K562 (cell line): ENCODE results near the gene RSPH3. TPM values are rescaled to one million over a fixed set of nuclear protein-coding genes. Genes with fewer than 3 reads are reported as not detected.
A peak's percentile ranks its signal among the peaks of the same experiment; 100 is the strongest.
"Not testable (repeated sequence)": the region's sequence is repeated elsewhere in the genome, so short reads cannot be mapped to it uniquely, and the experiment has no call there.

Experiments used
- ATAC-seq: fragments of 200-7000 bp; cut with Tn5 transposase; 3 replicates; pipeline ENCODE4 v1.9.1; 2020; ENCODE audit warnings: moderate library complexity
- BruUV-seq: library from RNA; stranded (reverse); fragments of 400-500 nt; replicated peaks from 2 replicates; lab custom pipeline; 2021; lab: Mats Ljungman, UMichigan
- CTCF ChIA-PET: fragments of 300-600 bp; formaldehyde crosslinking; extraction: SDS; loops from one replicate; lab custom pipeline; 2021; ENCODE audit warnings: low intra/inter-chr PET ratio; lab: Yijun Ruan, JAX
- POLR2A ChIA-PET: fragments of 300-600, 350-650 bp; sonication (Branson Sonifier 250); formaldehyde crosslinking; extraction: SDS; loops from one replicate; lab custom pipeline; 2021; ENCODE audit warnings: antibody characterized with exemption, inconsistent platforms; lab: Yijun Ruan, JAX
- DNase-seq, 4 experiments: peaks; one replicate each; pipeline versions ENCODE4 v3.0.0 to v3.0.0-alpha.2; 2011 to 2018; ENCODE audit warnings: low spot score in 3 of 4, mixed read lengths in 3 of 4; ENCODE audit errors: extremely low read depth in 1 of 4
- FAIRE-seq: peaks from 2 replicates; lab custom pipeline; 2011; peaks lifted over from hg19 to GRCh38; lab: Jason Lieb, UNC
- H2AFZ ChIP-seq: 2 replicates; pipeline ENCODE4 v1.6.0; 2011; ENCODE audit warnings: low read depth, low read length, control low read depth, inconsistent platforms
- H3K27ac ChIP-seq: fragments of 200-600 bp; 3 replicates; pipeline ENCODE4 v1.8.0; 2011; ENCODE audit warnings: low read depth, mild to moderate bottlenecking, control low read depth, inconsistent platforms, low read length, moderate library complexity, mixed read lengths; ENCODE audit errors: extremely low read depth
- H3K27me3 ChIP-seq, 2 experiments: fragments of 300-600 bp in 1 of 2; 2 replicates in 1 of 2; 3 replicates in 1 of 2; pipeline versions ENCODE4 v1.6.0 to v1.8.0; 2011; ENCODE audit warnings: inconsistent platforms in 2 of 2, low read length in 2 of 2, mild to moderate bottlenecking in 1 of 2, mixed read lengths in 1 of 2, moderate library complexity in 1 of 2; ENCODE audit not compliant: control insufficient read depth in 2 of 2, insufficient read depth in 2 of 2
- H3K36me3 ChIP-seq: fragments of 300-600 bp; 3 replicates; pipeline ENCODE4 v1.8.0; 2011; ENCODE audit warnings: mild to moderate bottlenecking, low read length, inconsistent platforms; ENCODE audit not compliant: control insufficient read depth, insufficient read depth
- H3K4me1 ChIP-seq, 2 experiments: fragments of 200-600 bp in 1 of 2; replicated peaks in 1 of 2; 2 replicates in 1 of 2; 3 replicates in 1 of 2; pipeline versions ENCODE4 v1.5.1 to v1.8.0; 2011; ENCODE audit warnings: inconsistent platforms in 2 of 2, low read length in 2 of 2, mild to moderate bottlenecking in 1 of 2, mixed read lengths in 1 of 2, moderate library complexity in 1 of 2; ENCODE audit not compliant: control insufficient read depth in 2 of 2, insufficient read depth in 2 of 2
- H3K4me2 ChIP-seq: 2 replicates; pipeline ENCODE4 v1.6.1; 2011; ENCODE audit warnings: low read length, control low read depth, inconsistent platforms, mixed read lengths; ENCODE audit not compliant: insufficient read depth
- H3K4me3 ChIP-seq: fragments of 200-600 bp; sonication (generic), shearing (Covaris generic); 2 replicates; pipeline ENCODE4 v1.5.1; 2016; ENCODE audit warnings: control low read depth, inconsistent platforms
- H3K79me2 ChIP-seq: fragments of 200-600 bp; 3 replicates; pipeline ENCODE4 v1.8.0; 2011; ENCODE audit warnings: low read length, inconsistent platforms; ENCODE audit not compliant: control insufficient read depth, insufficient read depth
- H3K9ac ChIP-seq, 2 experiments: 2 replicates each; pipeline versions ENCODE4 v1.6.0 to v1.6.1; 2011; ENCODE audit warnings: low read depth in 2 of 2, low read length in 2 of 2, control low read depth in 1 of 2, inconsistent platforms in 1 of 2, mild to moderate bottlenecking in 1 of 2, mixed read lengths in 1 of 2; ENCODE audit not compliant: insufficient read depth in 1 of 2
- H3K9me1 ChIP-seq: one replicate; pipeline ENCODE4 v1.6.0; 2011; ENCODE audit warnings: inconsistent platforms, mild to moderate bottlenecking, low read length, moderate library complexity; ENCODE audit not compliant: control insufficient read depth, insufficient read depth
- H3K9me3 ChIP-seq: replicated peaks from 2 replicates; pipeline ENCODE4 v1.5.1; 2011; ENCODE audit warnings: low read depth, low read length, inconsistent platforms; ENCODE audit not compliant: control insufficient read depth, insufficient read depth
- H4K20me1 ChIP-seq: replicated peaks from 2 replicates; pipeline ENCODE4 v1.6.1; 2011; ENCODE audit warnings: low read length, inconsistent platforms, mixed read lengths; ENCODE audit not compliant: control insufficient read depth, insufficient read depth
- WGBS: fragments of 100-300 bp; shearing (Covaris generic); methylation state at CpG from one replicate; pipeline ENCODE4 v1.1.6; 2016; ENCODE audit warnings: low coverage, mixed read lengths; ENCODE audit not compliant: insufficient coverage; ENCODE audit errors: missing lambda C conversion rate; 5-methylcytosine and 5-hydroxymethylcytosine counted together
- in situ Hi-C: fragments of 300-500 bp; cut with MboI; formaldehyde crosslinking; loops from 4 replicates; pipeline ENCODE4 v1.15.0; 2018; ENCODE audit warnings: inconsistent platforms, mixed read lengths
- intact Hi-C: fragments of 100-400 bp; cut with micrococcal nuclease; formaldehyde crosslinking; loops from 2 replicates; pipeline ENCODE4 v1.14.2; 2022
- polyA plus RNA-seq, 8 experiments: library from polyadenylated mRNA; depleted of rRNA in 4 of 8; stranded (reverse) in 5 of 8; unstranded in 3 of 8; fragments of >200 nt; fragmentation: Nextera tagmentation in 2 of 8; fragmentation: Illumina TruSeq in 1 of 8; extraction: Ambion mirVana in 2 of 8; extraction: Trizol in 1 of 8; gene quantifications; 2 replicates each; pipeline versions ENCODE4 v1.2.1 to v1.2.3, GENCODE V29; 2011 to 2014; ENCODE audit warnings: inconsistent platforms in 1 of 8, missing spikeins in 1 of 8
- total RNA-seq, 7 experiments: library from RNA; depleted of rRNA in 6 of 7; stranded (reverse); fragments of >200 nt in 6 of 7; fragmentation: Illumina TruSeq in 2 of 7; extraction: Trizol in 2 of 7; gene quantifications; 2 replicates each; pipeline versions ENCODE4 v1.2.1 to v1.2.3, GENCODE V29; 2011 to 2021; ENCODE audit warnings: low replicate concordance in 1 of 7
- TF ChIP-seq, protein P1 (sequence below), 2 experiments: fragments of 450-650 bp in 1 of 2; sonication (generic) in 1 of 2; formaldehyde crosslinking in 1 of 2; IDR thresholded peaks in 1 of 2; conservative IDR thresholded peaks in 1 of 2; 2 replicates each; pipeline versions ENCODE4 v1.6.1 to v1.8.1; 2016 to 2023; ENCODE audit warnings: mild to moderate bottlenecking in 2 of 2, moderate library complexity in 2 of 2, inconsistent platforms in 1 of 2, missing genetic modification reagents in 1 of 2
- TF ChIP-seq, protein P2 (sequence below): IDR thresholded peaks from 2 replicates; pipeline ENCODE4 v1.6.1; 2016; ENCODE audit warnings: missing genetic modification characterization, missing compliant biosample characterization

Gene RSPH3
- total and polyA plus RNA-seq, 9 of the 15 experiments (the other 6 are each of a cell fraction or from before 2014, with no cell fraction given): 0.52 to 2.9 (median 1.5) TPM

DNA sequence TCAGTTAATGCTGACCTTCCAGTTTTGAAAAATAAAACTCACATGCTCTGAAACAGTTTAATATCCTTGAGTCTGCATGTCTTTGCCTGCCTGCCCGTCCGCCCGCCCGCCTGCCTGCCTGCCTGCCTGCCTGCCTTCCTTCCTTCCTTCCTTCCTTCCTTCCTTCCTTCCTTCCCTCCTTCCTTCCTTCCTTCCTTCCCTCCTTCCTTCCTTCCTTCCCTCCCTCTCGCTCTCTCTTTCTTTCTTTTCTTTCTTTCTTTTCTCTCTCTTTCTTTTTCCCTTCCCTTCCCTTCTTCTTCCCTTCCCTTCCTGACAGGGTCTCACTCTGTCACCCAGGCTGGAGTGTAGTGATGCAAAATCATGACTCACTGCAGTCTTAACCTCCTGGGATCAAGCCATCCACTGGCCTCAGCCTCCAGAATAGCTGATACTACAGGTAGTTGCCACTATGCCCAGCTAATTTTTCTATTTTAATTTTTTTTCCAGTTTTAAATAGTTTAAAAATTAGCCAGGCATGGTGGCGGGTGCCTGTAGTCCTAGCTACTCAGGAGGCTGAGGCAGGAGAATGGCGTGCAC is 10.1 kb upstream of the RSPH3 start:
- H3K9me1 ChIP-seq, H3K9ac ChIP-seq, H3K4me2 ChIP-seq, H2AFZ ChIP-seq, intact Hi-C loops, H4K20me1 ChIP-seq, H3K4me3 ChIP-seq, FAIRE-seq, H3K36me3 ChIP-seq, H3K27ac ChIP-seq, H3K4me1 ChIP-seq, H3K9me3 ChIP-seq, BruUV-seq, DNase-seq, in situ Hi-C loops, H3K79me2 ChIP-seq, ATAC-seq: not testable (repeated sequence)
- ChIA-PET CTCF (interaction anchor here (0.7 kb wide), 1 partner anchor 302 kb away, joined by 5 read pairs; no protein-coding TSS in a partner anchor), POLR2A (interaction anchor here (0.5 to 1.7 kb wide), 2 partner anchors 10 to 78 kb away, joined by 3 to 6 read pairs; partner anchors contain the start of gene RSPH3)
- 3% methylated on average over 7 of the region's 7 CpGs for WGBS
- TF ChIP-seq, protein P1, sequence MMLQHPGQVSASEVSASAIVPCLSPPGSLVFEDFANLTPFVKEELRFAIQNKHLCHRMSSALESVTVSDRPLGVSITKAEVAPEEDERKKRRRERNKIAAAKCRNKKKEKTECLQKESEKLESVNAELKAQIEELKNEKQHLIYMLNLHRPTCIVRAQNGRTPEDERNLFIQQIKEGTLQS (IDR thresholded peaks at IDR 0.05): peak; percentile 39
- TF ChIP-seq, protein P1 (CRISPR knock-in tag; conservative IDR thresholded peaks at IDR 0.05): not testable (repeated sequence)
- TF ChIP-seq, protein P2, sequence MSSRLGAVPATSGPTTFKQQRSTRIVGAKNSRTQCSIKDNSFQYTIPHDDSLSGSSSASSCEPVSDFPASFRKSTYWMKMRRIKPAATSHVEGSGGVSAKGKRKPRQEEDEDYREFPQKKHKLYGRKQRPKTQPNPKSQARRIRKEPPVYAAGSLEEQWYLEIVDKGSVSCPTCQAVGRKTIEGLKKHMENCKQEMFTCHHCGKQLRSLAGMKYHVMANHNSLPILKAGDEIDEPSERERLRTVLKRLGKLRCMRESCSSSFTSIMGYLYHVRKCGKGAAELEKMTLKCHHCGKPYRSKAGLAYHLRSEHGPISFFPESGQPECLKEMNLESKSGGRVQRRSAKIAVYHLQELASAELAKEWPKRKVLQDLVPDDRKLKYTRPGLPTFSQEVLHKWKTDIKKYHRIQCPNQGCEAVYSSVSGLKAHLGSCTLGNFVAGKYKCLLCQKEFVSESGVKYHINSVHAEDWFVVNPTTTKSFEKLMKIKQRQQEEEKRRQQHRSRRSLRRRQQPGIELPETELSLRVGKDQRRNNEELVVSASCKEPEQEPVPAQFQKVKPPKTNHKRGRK (tag): 0 out of 2 replicates have a peak, but pooled peaks have one; percentile 11
- H3K27me3 ChIP-seq: peaks cover 15 to 22% of the 10 kb centered on the region in 2 experiments; a peak in 4 of 5 replicates
